ENCODE data around the gene NT5DC3.

NT5DC3 gene

GRCh38 chr12:103840876-103841689, at the start of gene NT5DC3:
Gene NT5DC3 (minus strand): TSS chr12:103841234. CDS start chr12:103841156, 78 bp downstream.
- no peak for TF ChIP-seq CTCF (IDR thresholded peaks at IDR 0.05; ENCODE audit: low read depth, low read length)
- peak; percentile 44 for DNase-seq (ENCODE audit: extremely low read depth, low read depth)

- no peak for TF ChIP-seq CTCF (IDR thresholded peaks at IDR 0.05; ENCODE audit: low read depth, low read length)
- no peak for DNase-seq (ENCODE audit: extremely low read depth, low read depth)
These were observed 46.7 kb upstream of the NT5DC3 start for GRCh38 chr12:103887738-103888137.

- DNase-seq (ENCODE audit: extremely low read depth, low read depth), result no peak
- no peak for TF ChIP-seq CTCF (IDR thresholded peaks at IDR 0.05; ENCODE audit: low read depth, low read length)
These were observed 45.3 kb upstream of the NT5DC3 start for GRCh38 chr12:103886195-103886797.

- DNase-seq (ENCODE audit: extremely low read depth, low read depth), result peak; percentile 38
- peak; percentile 62 for TF ChIP-seq CTCF (IDR thresholded peaks at IDR 0.05; ENCODE audit: low read depth, low read length)
These were observed 43.3 kb upstream of the NT5DC3 start for GRCh38 chr12:103884316-103884715.

GRCh38 chr12:103883908-103884307, 42.9 kb upstream of the NT5DC3 start:
- no peak for DNase-seq (ENCODE audit: extremely low read depth, low read depth)
- TF ChIP-seq CTCF (IDR thresholded peaks at IDR 0.05; ENCODE audit: low read depth, low read length), result no peak

- TF ChIP-seq CTCF (IDR thresholded peaks at IDR 0.05; ENCODE audit: low read depth, low read length), result no peak
- no peak for DNase-seq (ENCODE audit: extremely low read depth, low read depth)
These were observed 42.0 kb upstream of the NT5DC3 start for GRCh38 chr12:103882861-103883596.

- no peak for TF ChIP-seq CTCF (IDR thresholded peaks at IDR 0.05; ENCODE audit: low read depth, low read length)
- no peak for DNase-seq (ENCODE audit: extremely low read depth, low read depth)
These were observed 40.2 kb upstream of the NT5DC3 start for GRCh38 chr12:103881261-103881660.
